ENCODE data around the gene KRT40. TPM values are rescaled to one million over a fixed set of nuclear protein-coding genes. Genes with fewer than 3 reads are reported as not detected.

The KRT40 gene
- total and polyA plus RNA-seq, 2 of the 4 experiments (the other 2 are of a cell fraction): not detected

- H3K4me1 ChIP-seq (ENCODE audit: control insufficient read depth, insufficient read depth, low read length): peaks cover 3% of the 10 kb centered on the region; the same call in 1 of the 2 replicates
- H3K56ac ChIP-seq (ENCODE audit: extremely low read depth, insufficient read depth, low read length): no peak within 1 kb of the TSS
- no peak within 1 kb of the TSS for H3K4me3 ChIP-seq (ENCODE audit: insufficient read depth, low read depth, low read length)
- no peak within 1 kb of the TSS for H3K27ac ChIP-seq (ENCODE audit: insufficient read depth, low read length)
- in situ Hi-C loops (cut with MboI; ENCODE audit: low sequenced_read_pairs) (no loop called here), intact Hi-C loops (cut with micrococcal nuclease) (no loop called here), dilution Hi-C loops (cut with HindIII; ENCODE audit: low sequenced_read_pairs, unreplicated experiment) (no loop called here)
- peak within 1 kb of the TSS; percentile 64; the same call in 1 of the 2 replicates for H4K5ac ChIP-seq (ENCODE audit: low read depth, low read length)
- peak within 1 kb of the TSS; percentile 58 for H2AK9ac ChIP-seq (replicated peaks; ENCODE audit: low read depth, low read length, poor library complexity)
- no peak within 1 kb of the TSS for H3K9ac ChIP-seq (ENCODE audit: low read depth, low read length)
- ChIA-PET POLR2A (ENCODE audit: unreplicated experiment) (no interaction called here), CTCF (no interaction called here)
- H4K91ac ChIP-seq (ENCODE audit: insufficient read depth, low read depth, low read length): 0 out of 2 replicates have a peak within 1 kb of the TSS, but pooled peaks have one; percentile 61
- H3K23ac ChIP-seq (ENCODE audit: low read depth, low read length): no peak within 1 kb of the TSS
- H2BK20ac ChIP-seq (ENCODE audit: low read depth, low read length): peak within 1 kb of the TSS; percentile 76; the same call in 1 of the 2 replicates
- H3K36me3 ChIP-seq (ENCODE audit: control insufficient read depth, insufficient read depth, low read length): no peaks in the 10 kb centered on the region
- H3K4ac ChIP-seq (ENCODE audit: low read depth, low read length): peak within 1 kb of the TSS; percentile 41; the same call in 1 of the 2 replicates
- no TSS peak for BruUV-seq (replicated peaks)
- H4K20me1 ChIP-seq (ENCODE audit: insufficient read depth, low read length): no peaks in the 10 kb centered on the region
- no peaks in the 10 kb centered on the region for H3K79me1 ChIP-seq (ENCODE audit: low read depth in 1 of 2, low read length in 2 of 2)
- H2AFZ ChIP-seq (replicated peaks; ENCODE audit: low read length, poor library complexity): peak within 1 kb of the TSS; percentile 6
- TF ChIP-seq MAZ (IDR thresholded peaks at IDR 0.05; ENCODE audit: borderline replicate concordance, low read depth, low read length) (no peak), CEBPB (IDR thresholded peaks at IDR 0.05; ENCODE audit: low read depth, low read length) (no peak), RAD21 (IDR thresholded peaks at IDR 0.05; ENCODE audit: low read length) (no peak)
- peak within 1 kb of the TSS; percentile 59 for H2AK5ac ChIP-seq (ENCODE audit: low read depth, low read length)
- peaks cover 6% of the 10 kb centered on the region for H3K9me3 ChIP-seq (ENCODE audit: control insufficient read depth, insufficient read depth, low read length)
- H2BK120ac ChIP-seq (ENCODE audit: low read depth, low read length): peak within 1 kb of the TSS; percentile 74
- no peak for ATAC-seq (ENCODE audit: low read depth)
- H3K9me1 ChIP-seq (ENCODE audit: insufficient read depth, low read length): no peaks in the 10 kb centered on the region; the same call in 1 of the 2 replicates
- peak within 1 kb of the TSS; percentile 87 for H2BK5ac ChIP-seq (ENCODE audit: low read depth, low read length, poor library complexity, severe bottlenecking)
- H4K8ac ChIP-seq (ENCODE audit: low read depth in 2 of 2, low read length in 2 of 2): peak within 1 kb of the TSS in 1 of 2 experiments; percentile 62; a peak in 1 of 4 replicates
- H3K27me3 ChIP-seq (ENCODE audit: control insufficient read depth, insufficient read depth, low read length): no peaks in the 10 kb centered on the region
- DNase-seq: no peak
- no CpG with 5 or more reads among the region's 1 CpG for WGBS, 2 experiments (ENCODE audit: extremely low coverage in 2 of 2, insufficient read length in 1 of 2)
- 0 out of 2 replicates have a peak within 1 kb of the TSS, but pooled peaks have one; percentile 63 for H3K14ac ChIP-seq (replicated peaks; ENCODE audit: low read depth, low read length)
- peak within 1 kb of the TSS; percentile 21; the same call in 2 of the 3 replicates for H2BK15ac ChIP-seq (ENCODE audit: low read depth, low read length)
- H3K18ac ChIP-seq (ENCODE audit: low read depth, low read length): peak within 1 kb of the TSS; percentile 87; the same call in 1 of the 2 replicates
- no peak within 1 kb of the TSS for H3K4me2 ChIP-seq (ENCODE audit: low read depth, low read length)
Measured at GRCh38 chr17:40966848-40967247, 17.3 kb downstream of the KRT40 start, which contains the start of gene KRT39. Gene KRT39 (minus strand): TSS chr17:40966948. CDS start chr17:40966856, 92 bp downstream.

All from IMR-90 (cell line).